Suprapubic skin (tissue), 4 donors: Measurements from ENCODE around the gene ARAF.

ENCODE experiments used
- EP300 ChIP-seq: sonication (generic); formaldehyde crosslinking; IDR thresholded peaks from one replicate; pipeline ENCODE4 v1.6.1; 2017; ENCODE audit warnings: antibody characterized with exemption
- POLR2A ChIP-seq, 2 donors: fragments of 450-650 bp; IDR thresholded peaks; one replicate each; pipeline ENCODE4 v1.6.1; 2017; ENCODE audit warnings: antibody characterized with exemption in 2 of 2, mild to moderate bottlenecking in 2 of 2, moderate library complexity in 2 of 2
- POLR2AphosphoS5 ChIP-seq, 3 donors: sonication (generic); formaldehyde crosslinking; IDR thresholded peaks; one replicate each; pipeline ENCODE4 v1.6.1; 2017; ENCODE audit warnings: antibody characterized with exemption in 3 of 3
- TF ChIP-seq, protein P1 (sequence below), 2 donors: fragments of 200-600 bp in 1 of 2; fragments of 450-650 bp in 1 of 2; sonication (generic) in 1 of 2; IDR thresholded peaks; one replicate each; pipeline ENCODE4 v1.5.1; 2016 to 2019; ENCODE audit warnings: antibody characterized with exemption in 2 of 2, mild to moderate bottlenecking in 1 of 2, moderate library complexity in 1 of 2

DNA sequence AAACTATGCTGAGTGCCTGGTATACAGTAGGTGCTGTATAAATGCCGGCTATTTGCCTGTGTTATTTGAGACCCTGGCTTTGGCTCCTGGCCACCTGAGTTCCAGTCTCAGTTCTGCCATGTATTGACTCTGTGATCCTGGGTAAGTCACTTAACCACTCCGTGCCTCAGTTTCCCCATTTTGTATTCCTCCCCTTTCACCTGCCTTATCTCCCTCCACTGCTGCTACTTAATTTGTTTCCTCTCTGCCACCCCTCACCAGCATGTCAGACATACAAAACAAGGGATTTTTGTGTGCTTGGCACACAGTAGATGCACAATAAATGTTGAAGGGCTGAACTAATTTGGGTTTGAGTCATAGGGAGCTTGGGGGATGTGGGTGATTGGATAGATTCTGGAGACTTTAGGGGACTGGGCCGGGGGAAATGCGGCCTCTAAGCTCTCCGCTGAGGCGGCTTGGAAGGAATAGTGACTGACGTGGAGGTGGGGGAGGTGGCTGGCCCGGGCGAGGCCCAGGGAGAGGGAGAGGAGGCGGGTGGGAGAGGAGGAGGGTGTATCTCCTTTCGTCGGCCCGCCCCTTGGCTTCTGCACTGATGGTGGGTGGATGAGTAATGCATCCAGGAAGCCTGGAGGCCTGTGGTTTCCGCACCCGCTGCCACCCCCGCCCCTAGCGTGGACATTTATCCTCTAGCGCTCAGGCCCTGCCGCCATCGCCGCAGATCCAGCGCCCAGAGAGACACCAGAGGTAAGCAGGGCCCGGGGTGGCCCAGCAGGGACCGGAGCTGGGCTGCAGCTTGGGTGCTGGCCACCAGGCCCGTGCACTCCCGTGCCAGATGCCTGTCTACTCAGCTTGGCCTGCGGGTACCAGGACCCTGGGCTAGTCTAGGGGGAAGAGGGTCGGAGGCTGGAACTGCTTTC, 21.0 kb downstream of the ARAF start, which contains the start of gene TIMP1:
- TF ChIP-seq, protein P1, sequence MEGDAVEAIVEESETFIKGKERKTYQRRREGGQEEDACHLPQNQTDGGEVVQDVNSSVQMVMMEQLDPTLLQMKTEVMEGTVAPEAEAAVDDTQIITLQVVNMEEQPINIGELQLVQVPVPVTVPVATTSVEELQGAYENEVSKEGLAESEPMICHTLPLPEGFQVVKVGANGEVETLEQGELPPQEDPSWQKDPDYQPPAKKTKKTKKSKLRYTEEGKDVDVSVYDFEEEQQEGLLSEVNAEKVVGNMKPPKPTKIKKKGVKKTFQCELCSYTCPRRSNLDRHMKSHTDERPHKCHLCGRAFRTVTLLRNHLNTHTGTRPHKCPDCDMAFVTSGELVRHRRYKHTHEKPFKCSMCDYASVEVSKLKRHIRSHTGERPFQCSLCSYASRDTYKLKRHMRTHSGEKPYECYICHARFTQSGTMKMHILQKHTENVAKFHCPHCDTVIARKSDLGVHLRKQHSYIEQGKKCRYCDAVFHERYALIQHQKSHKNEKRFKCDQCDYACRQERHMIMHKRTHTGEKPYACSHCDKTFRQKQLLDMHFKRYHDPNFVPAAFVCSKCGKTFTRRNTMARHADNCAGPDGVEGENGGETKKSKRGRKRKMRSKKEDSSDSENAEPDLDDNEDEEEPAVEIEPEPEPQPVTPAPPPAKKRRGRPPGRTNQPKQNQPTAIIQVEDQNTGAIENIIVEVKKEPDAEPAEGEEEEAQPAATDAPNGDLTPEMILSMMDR (IDR thresholded peaks at IDR 0.05), result no peak
- TF ChIP-seq POLR2A (IDR thresholded peaks at IDR 0.05) (peak in 1 of 2 donors; percentile 51), POLR2AphosphoS5 (IDR thresholded peaks at IDR 0.05) (peak in 1 of 3 donors; percentile 22), EP300 (no peak)
